Left cardiac atrium (tissue), 4 donors: ENCODE measurements around the gene RPS6KB1. TPM values are rescaled to one million over a fixed set of nuclear protein-coding genes. Genes with fewer than 3 reads are reported as not detected.
"Not testable (repeated sequence)": the region's sequence is repeated elsewhere in the genome, so short reads cannot be mapped to it uniquely, and the experiment has no call there.

ENCODE experiments used
- ATAC-seq, 2 donors: fragments of 200-7000 bp; cut with Tn5 transposase; one replicate each; pipeline ENCODE4 v1.9.1; 2020; ENCODE audit warnings: mild to moderate bottlenecking in 2 of 2, moderate library complexity in 2 of 2
- DNase-seq: peaks from one replicate; pipeline ENCODE4 v3.0.0-alpha.2; 2020
- intact Hi-C, 2 donors: fragments of 100-400 bp; cut with DNase I; formaldehyde crosslinking; loops; one replicate each; pipeline versions ENCODE4 v1.14.1 to v1.15.1; 2022 to 2023
- total RNA-seq, 2 donors: library from RNA; stranded (reverse); fragmentation: NEBNext Ultra II Directional; extraction: Animal tissue kit (Norgen Biotek cat#: 25700); gene quantifications; one replicate each; pipeline ENCODE4 v1.2.1, GENCODE V29; 2021
- donor health status: DM: no; HTN: yes; CAD: no.
- donor health status: DM: no; HTN: yes; CAD: no; lungs with severe emphysema.
- donor health status: DM: yes; HTN: yes; CAD: no.
- donor health status: Dilated cardiomyopathy.

The RPS6KB1 gene
- total RNA-seq, 2 donors from 2014 or later, result 19.4 to 29.9 TPM

GRCh38 chr17:59859444-59860025 lies 33.4 kb upstream of the RPS6KB1 start:
- no peak for DNase-seq
- intact Hi-C loops, result no loop called here
- peak; percentile 72 for ATAC-seq

- intact Hi-C loops, result no loop called here
- ATAC-seq, result no peak
- DNase-seq, result no peak
Measured at GRCh38 chr17:59863616-59864015, 29.3 kb upstream of the RPS6KB1 start.

GRCh38 chr17:59869941-59870218 lies 23.0 kb upstream of the RPS6KB1 start:
- ATAC-seq, result no peak
- DNase-seq, result no peak
- intact Hi-C loops, result no loop called here

GRCh38 chr17:59870482-59870881 lies 22.4 kb upstream of the RPS6KB1 start:
- ATAC-seq (no peak), DNase-seq (no peak)
- intact Hi-C loops, result no loop called here

GRCh38 chr17:59872351-59872750 lies 20.6 kb upstream of the RPS6KB1 start:
- intact Hi-C loops, result no loop called here
- no peak for DNase-seq
- no peak for ATAC-seq

- ATAC-seq, DNase-seq, intact Hi-C loops: not testable (repeated sequence)
Measured at GRCh38 chr17:59873414-59873813, 19.5 kb upstream of the RPS6KB1 start.

GRCh38 chr17:59874376-59874775 lies 18.5 kb upstream of the RPS6KB1 start:
- intact Hi-C loops, result no loop called here
- no peak for DNase-seq
- ATAC-seq, result no peak

GRCh38 chr17:59876107-59876506 lies 16.8 kb upstream of the RPS6KB1 start:
- DNase-seq, result no peak
- intact Hi-C loops, result no loop called here
- ATAC-seq, result no peak

GRCh38 chr17:59877965-59878364 lies 15.0 kb upstream of the RPS6KB1 start:
- intact Hi-C loops, result no loop called here
- DNase-seq, result no peak
- ATAC-seq, result no peak

GRCh38 chr17:59878624-59879023 lies 14.3 kb upstream of the RPS6KB1 start:
- ATAC-seq, result no peak
- intact Hi-C loops, result no loop called here
- DNase-seq, result no peak

- DNase-seq, result no peak
- no peak for ATAC-seq
- intact Hi-C loops, result no loop called here
Measured at GRCh38 chr17:59884861-59885260, 8.1 kb upstream of the RPS6KB1 start.

- ATAC-seq (no peak), DNase-seq (no peak)
- intact Hi-C loops, result no loop called here
Measured at GRCh38 chr17:59888145-59888750, 4.7 kb upstream of the RPS6KB1 start.

GRCh38 chr17:59890720-59891119 lies 2.2 kb upstream of the RPS6KB1 start:
- intact Hi-C loops, result no loop called here
- ATAC-seq (no peak), DNase-seq (no peak)

- intact Hi-C loops, result no loop called here
- peak; percentile 62 to 77 for ATAC-seq
Measured at GRCh38 chr17:59892251-59892923, 534 bp upstream of the RPS6KB1 start.

GRCh38 chr17:59893676-59894100 lies 767 bp downstream of the RPS6KB1 start:
- ATAC-seq (peak; percentile 8 to 10), DNase-seq (no peak)
- intact Hi-C loops, result no loop called here

More at GRCh38 chr17:59892251-59892923, 534 bp upstream of the RPS6KB1 start:
- no peak for DNase-seq

GRCh38 chr17:59897090-59897489 lies 4.2 kb downstream of the RPS6KB1 start:
- intact Hi-C loops, result no loop called here
- ATAC-seq, result no peak

GRCh38 chr17:59899099-59899498 lies 6.2 kb downstream of the RPS6KB1 start:
- intact Hi-C loops, result no loop called here
- ATAC-seq, result peak in 1 of 2 donors; percentile 42
- DNase-seq, result no peak

More at GRCh38 chr17:59897090-59897489, 4.2 kb downstream of the RPS6KB1 start:
- no peak for DNase-seq

GRCh38 chr17:59901604-59902003 lies 8.7 kb downstream of the RPS6KB1 start:
- no peak for ATAC-seq
- intact Hi-C loops, result no loop called here
- no peak for DNase-seq

- ATAC-seq (no peak), DNase-seq (no peak)
- intact Hi-C loops, result no loop called here
Measured at GRCh38 chr17:59903455-59903854, 10.5 kb downstream of the RPS6KB1 start.

- DNase-seq (no peak), ATAC-seq (no peak)
- intact Hi-C loops, result no loop called here
Measured at GRCh38 chr17:59907467-59907866, 14.5 kb downstream of the RPS6KB1 start.
